ENCODE measurements around the gene SIGLEC12.

The SIGLEC12 gene

GRCh38 chr19:51461723-51462161 lies 39.9 kb downstream of the SIGLEC12 start:
- no peaks in the 10 kb centered on the region for H4K20me1 ChIP-seq
- no peak overlapping the region for H3K9ac ChIP-seq
- no peaks in the 10 kb centered on the region for H3K36me3 ChIP-seq
- no peak overlapping the region for H3K4me3 ChIP-seq
- no peak overlapping the region for H3K27ac ChIP-seq
- peaks cover 17% of the 10 kb centered on the region for H3K4me1 ChIP-seq
- TF ChIP-seq Cebpa-rat (IDR thresholded peaks at IDR 0.05): no peak
- H3K9me3 ChIP-seq: no peaks in the 10 kb centered on the region
- peaks cover 10% of the 10 kb centered on the region for H3K27me3 ChIP-seq
- peak overlapping the region; percentile 63 for H3K4me2 ChIP-seq

- peaks cover 10% of the 10 kb centered on the region for H3K27me3 ChIP-seq
- H3K4me1 ChIP-seq: peaks cover 17% of the 10 kb centered on the region
- H3K27ac ChIP-seq: no peak overlapping the region
- H3K4me3 ChIP-seq: no peak overlapping the region
- no peaks in the 10 kb centered on the region for H4K20me1 ChIP-seq
- peak overlapping the region; percentile 63 for H3K4me2 ChIP-seq
- H3K9me3 ChIP-seq: no peaks in the 10 kb centered on the region
- TF ChIP-seq Cebpa-rat (IDR thresholded peaks at IDR 0.05): no peak
- no peak overlapping the region for H3K9ac ChIP-seq
- no peaks in the 10 kb centered on the region for H3K36me3 ChIP-seq
Measured at GRCh38 chr19:51460164-51460992, 41.2 kb downstream of the SIGLEC12 start.

DNA sequence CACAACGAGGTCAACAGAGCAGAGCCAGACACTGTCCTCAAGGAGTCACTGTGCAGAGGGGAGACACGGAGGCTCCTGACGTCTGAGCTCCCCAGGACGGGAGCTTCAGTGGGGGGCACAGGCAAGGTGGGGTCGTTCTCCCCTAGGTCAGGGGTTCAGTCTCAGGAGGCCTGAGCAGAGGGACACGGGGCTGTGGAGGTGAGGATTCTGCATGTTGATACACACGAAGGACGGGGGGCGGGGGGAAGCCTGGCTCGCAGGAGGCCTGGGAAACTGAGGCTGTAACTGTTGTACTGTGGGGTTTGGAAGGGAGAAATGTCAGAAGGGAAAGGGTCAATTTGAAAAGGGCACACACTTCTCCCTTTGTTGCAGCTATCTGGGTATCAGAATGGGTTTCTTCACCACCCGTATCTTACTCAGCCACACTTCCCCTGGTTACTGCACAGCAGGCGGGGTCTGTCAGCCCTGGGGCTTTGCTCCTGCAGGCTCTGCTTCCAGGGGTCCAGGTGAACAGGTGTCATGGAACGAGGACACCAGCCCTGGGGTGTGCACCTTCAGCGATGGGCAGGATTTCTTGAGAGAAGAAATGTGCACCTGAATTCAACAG lies 42.6 kb downstream of the SIGLEC12 start:
- H3K27me3 ChIP-seq: peaks cover 10% of the 10 kb centered on the region
- TF ChIP-seq Cebpa-rat (IDR thresholded peaks at IDR 0.05): no peak
- H3K27ac ChIP-seq: no peak overlapping the region

DNA sequence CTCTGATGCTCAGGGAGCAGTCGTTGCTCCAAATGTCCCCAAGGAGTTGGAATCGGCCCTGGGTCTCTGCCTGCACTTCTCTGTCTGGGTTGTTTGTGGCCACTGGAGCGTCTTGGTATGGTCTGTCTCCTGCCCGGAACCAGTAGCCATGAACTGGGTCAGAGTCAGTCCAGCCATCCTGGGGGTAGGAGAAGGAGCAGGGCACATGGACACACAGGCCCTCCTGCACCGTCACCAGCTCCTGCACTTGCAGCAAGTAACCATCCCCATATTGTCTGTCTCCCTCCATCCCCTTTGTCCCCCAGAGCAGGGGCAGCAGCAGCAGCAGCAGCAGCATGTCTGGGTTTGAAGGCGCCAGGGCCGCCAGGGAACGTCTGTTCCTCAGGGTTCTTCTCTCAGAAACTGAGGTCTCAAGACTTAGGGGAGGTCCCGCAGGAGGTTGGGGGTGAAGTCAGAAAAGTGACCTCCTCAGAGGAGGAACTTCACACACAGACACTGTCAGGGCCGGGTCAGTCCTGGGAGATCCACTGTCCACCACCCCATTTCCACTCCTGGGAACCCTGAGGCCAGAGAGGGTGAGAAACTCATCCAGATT lies 43.5 kb downstream of the SIGLEC12 start, which contains the start of gene SIGLEC8:
Gene SIGLEC8 (minus strand): TSS at position 404 of the 595 bp plus-strand sequence. CDS start 67 bp downstream, at position 337.
- H3K36me3 ChIP-seq: no peaks in the 10 kb centered on the region
- no peak within 1 kb of the TSS for H3K27ac ChIP-seq
- no peak within 1 kb of the TSS for H3K4me3 ChIP-seq
- H3K9me3 ChIP-seq: no peaks in the 10 kb centered on the region
- no peaks in the 10 kb centered on the region for H4K20me1 ChIP-seq
- no peak within 1 kb of the TSS for H3K4me2 ChIP-seq
- TF ChIP-seq Cebpa-rat (IDR thresholded peaks at IDR 0.05): no peak
- peaks cover 10% of the 10 kb centered on the region for H3K27me3 ChIP-seq
- no peak within 1 kb of the TSS for H3K9ac ChIP-seq
- peaks cover 17% of the 10 kb centered on the region for H3K4me1 ChIP-seq

More for the DNA sequence above, 42.6 kb downstream of the SIGLEC12 start:
- Histone ChIP-seq H3K9me3 (no peaks in the 10 kb centered on the region), H3K4me3 (no peak overlapping the region), H4K20me1 (no peaks in the 10 kb centered on the region), H3K36me3 (no peaks in the 10 kb centered on the region), H3K9ac (no peak overlapping the region), H3K4me2 (no peak overlapping the region), H3K4me1 (peaks cover 17% of the 10 kb centered on the region)

- Histone ChIP-seq H3K36me3 (no peaks in the 10 kb centered on the region), H3K27me3 (peaks cover 5% of the 10 kb centered on the region), H4K20me1 (no peaks in the 10 kb centered on the region), H3K9ac (no peak overlapping the region), H3K9me3 (no peaks in the 10 kb centered on the region), H3K4me2 (no peak overlapping the region), H3K4me1 (peaks cover 17% of the 10 kb centered on the region), H3K4me3 (no peak overlapping the region), H3K27ac (no peak overlapping the region)
- no peak for TF ChIP-seq Cebpa-rat (IDR thresholded peaks at IDR 0.05)
Measured at GRCh38 chr19:51457351-51458013, 44.1 kb downstream of the SIGLEC12 start.

DNA sequence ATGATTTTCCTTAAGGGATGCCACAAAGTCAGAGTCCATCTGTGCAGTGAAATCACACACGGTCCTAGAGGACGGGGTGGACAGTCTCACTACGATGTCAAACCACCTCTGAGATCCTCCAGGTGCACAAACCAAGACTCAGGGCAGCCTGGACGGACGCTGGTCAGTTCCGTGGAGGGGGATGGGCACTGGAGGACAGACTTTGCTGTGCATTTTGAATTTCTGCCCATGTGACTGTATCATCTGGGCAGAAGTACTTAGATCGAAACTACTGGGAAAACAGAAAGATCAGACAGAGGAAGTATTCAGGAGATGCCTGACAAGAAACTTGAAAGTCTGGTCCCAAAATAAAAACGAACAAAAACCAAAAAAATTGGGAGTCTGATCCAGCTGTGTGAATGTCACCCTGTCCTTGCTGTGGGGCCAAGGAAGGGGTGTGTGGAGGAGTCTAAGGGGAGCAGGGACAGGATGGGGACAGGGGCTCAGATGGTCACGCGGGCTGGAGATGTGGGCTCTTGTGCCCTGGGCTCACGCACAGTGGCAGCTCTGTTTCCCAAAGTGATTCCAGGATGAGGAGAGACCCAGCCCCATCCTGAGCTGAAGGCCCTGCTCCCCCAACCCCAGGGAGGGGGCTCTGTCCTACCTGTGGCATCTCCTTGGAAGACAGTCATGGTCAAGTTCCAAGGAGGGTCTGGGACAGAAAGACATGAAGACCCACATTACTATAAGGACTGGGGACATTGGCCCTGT lies 44.9 kb downstream of the SIGLEC12 start:
- Histone ChIP-seq H3K27me3 (no peaks in the 10 kb centered on the region), H4K20me1 (no peaks in the 10 kb centered on the region), H3K9me3 (no peaks in the 10 kb centered on the region), H3K27ac (no peak overlapping the region), H3K4me1 (peaks cover 14% of the 10 kb centered on the region), H3K9ac (no peak overlapping the region), H3K4me3 (no peak overlapping the region), H3K36me3 (no peaks in the 10 kb centered on the region), H3K4me2 (no peak overlapping the region)
- no peak for TF ChIP-seq Cebpa-rat (IDR thresholded peaks at IDR 0.05)

DNA sequence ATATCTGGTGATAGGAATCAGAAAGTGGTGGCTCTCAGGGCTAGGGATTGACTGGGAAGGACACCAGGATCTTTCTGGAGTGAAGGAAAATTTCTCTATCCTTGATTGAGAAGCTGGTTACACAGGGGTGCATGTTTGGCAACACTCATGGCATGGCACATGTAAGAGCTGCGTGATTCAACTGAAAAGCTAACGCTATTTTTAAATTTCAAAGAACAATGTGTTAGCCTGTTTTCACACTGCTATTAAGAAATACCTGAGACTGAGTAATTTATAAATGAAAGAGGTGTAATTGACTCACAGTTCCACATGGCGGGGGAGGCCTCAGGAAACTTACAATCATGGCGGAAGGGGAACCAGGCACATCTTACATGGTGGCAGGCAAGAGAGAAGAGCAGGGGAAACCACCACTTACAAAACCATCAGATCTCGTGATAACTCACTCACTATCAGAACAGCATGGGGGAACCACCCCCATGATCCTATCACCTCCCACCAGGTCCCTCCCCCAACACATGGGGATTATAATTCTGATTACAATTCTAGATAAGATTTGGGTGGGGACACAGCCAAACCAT lies 50.8 kb downstream of the SIGLEC12 start:
- H3K36me3 ChIP-seq: no peaks in the 10 kb centered on the region
- H3K4me1 ChIP-seq: peaks cover 12% of the 10 kb centered on the region
- no peak for TF ChIP-seq Cebpa-rat (IDR thresholded peaks at IDR 0.05)
- H3K27ac ChIP-seq: no peak overlapping the region
- no peaks in the 10 kb centered on the region for H4K20me1 ChIP-seq
- no peaks in the 10 kb centered on the region for H3K27me3 ChIP-seq
- H3K4me3 ChIP-seq: no peak overlapping the region
- H3K9me3 ChIP-seq: peaks cover 16% of the 10 kb centered on the region
- H3K4me2 ChIP-seq: no peak overlapping the region
- H3K9ac ChIP-seq: no peak overlapping the region

- Histone ChIP-seq H3K4me2 (peak overlapping the region; percentile 69), H3K36me3 (no peaks in the 10 kb centered on the region), H3K4me3 (no peak overlapping the region; the same call in 1 of the 2 replicates), H3K4me1 (peaks cover 12% of the 10 kb centered on the region), H3K9me3 (peaks cover 16% of the 10 kb centered on the region), H4K20me1 (no peaks in the 10 kb centered on the region), H3K27ac (no peak overlapping the region), H3K9ac (no peak overlapping the region), H3K27me3 (no peaks in the 10 kb centered on the region)
- TF ChIP-seq Cebpa-rat (IDR thresholded peaks at IDR 0.05): no peak
Measured at GRCh38 chr19:51448411-51449016, 53.1 kb downstream of the SIGLEC12 start.
